Measurements from ENCODE around the gene ATXN7L1. TPM values are rescaled to one million over a fixed set of nuclear protein-coding genes. Genes with fewer than 3 reads are reported as not detected.

Gene ATXN7L1
- total and polyA plus RNA-seq, 8 donors = 13.0 to 15.5 (median 13.8) TPM

GRCh38 chr7:105904064-105904463 is 27.7 kb upstream of the ATXN7L1 start:
- intact Hi-C loops (cut with DNase I) = no loop called here
- no peak overlapping the region for H3K4me3 ChIP-seq
- ATAC-seq (no peak), DNase-seq (no peak)
- no peaks in the 10 kb centered on the region for H3K36me3 ChIP-seq
- no peaks in the 10 kb centered on the region for H3K27me3 ChIP-seq
- no peak overlapping the region for H3K27ac ChIP-seq
- H3K4me1 ChIP-seq = no peaks in the 10 kb centered on the region
- no peaks in the 10 kb centered on the region for H3K9me3 ChIP-seq
- TF ChIP-seq CTCF (IDR thresholded peaks at IDR 0.05) = no peak

- no peak for TF ChIP-seq CTCF (IDR thresholded peaks at IDR 0.05)
- no peaks in the 10 kb centered on the region for H3K36me3 ChIP-seq
- no peak overlapping the region for H3K27ac ChIP-seq
- DNase-seq = no peak
- H3K9me3 ChIP-seq = no peaks in the 10 kb centered on the region
- H3K4me3 ChIP-seq = no peak overlapping the region
- no peaks in the 10 kb centered on the region for H3K4me1 ChIP-seq
- no peaks in the 10 kb centered on the region for H3K27me3 ChIP-seq
- ATAC-seq = no peak
- intact Hi-C loops (cut with DNase I) = no loop called here
Observed at GRCh38 chr7:105902325-105902911, 26.0 kb upstream of the ATXN7L1 start.

GRCh38 chr7:105897999-105898398 is 21.6 kb upstream of the ATXN7L1 start:
- no peak overlapping the region for H3K4me3 ChIP-seq
- no peak overlapping the region for H3K27ac ChIP-seq
- intact Hi-C loops (cut with DNase I) = no loop called here
- no peak for ATAC-seq
- H3K4me1 ChIP-seq = peaks cover 0 to 4% of the 10 kb centered on the region in 2 donors
- no peaks in the 10 kb centered on the region for H3K36me3 ChIP-seq
- TF ChIP-seq CTCF (IDR thresholded peaks at IDR 0.05) = no peak
- no peaks in the 10 kb centered on the region for H3K27me3 ChIP-seq
- DNase-seq = no peak
- no peaks in the 10 kb centered on the region for H3K9me3 ChIP-seq

GRCh38 chr7:105896407-105896911 is 20.1 kb upstream of the ATXN7L1 start:
- H3K27me3 ChIP-seq = no peaks in the 10 kb centered on the region
- intact Hi-C loops (cut with DNase I) = no loop called here
- H3K4me3 ChIP-seq = no peak overlapping the region
- peak in 3 of 4 donors; percentile 41 to 70 (median 48) for DNase-seq
- no peaks in the 10 kb centered on the region for H3K9me3 ChIP-seq
- peaks cover 0 to 4% of the 10 kb centered on the region in 2 donors for H3K4me1 ChIP-seq
- no peak overlapping the region for H3K27ac ChIP-seq
- no peaks in the 10 kb centered on the region for H3K36me3 ChIP-seq
- no peak for TF ChIP-seq CTCF (IDR thresholded peaks at IDR 0.05)
- peak; percentile 99 for ATAC-seq

GRCh38 chr7:105894131-105894530 is 17.7 kb upstream of the ATXN7L1 start:
- no peaks in the 10 kb centered on the region for H3K27me3 ChIP-seq
- H3K4me1 ChIP-seq = peaks cover 0 to 4% of the 10 kb centered on the region in 2 donors
- H3K36me3 ChIP-seq = no peaks in the 10 kb centered on the region
- no peaks in the 10 kb centered on the region for H3K9me3 ChIP-seq
- H3K27ac ChIP-seq = no peak overlapping the region
- intact Hi-C loops (cut with DNase I) = no loop called here
- no peak overlapping the region for H3K4me3 ChIP-seq
- ATAC-seq = no peak
- no peak for DNase-seq
- no peak for TF ChIP-seq CTCF (IDR thresholded peaks at IDR 0.05)

Measured in left lung (tissue), 10 donors.